HG03103 (cell line): ENCODE data around the gene NR4A2.

Experiments used
- ATAC-seq: cut with Tn5 transposase; IDR thresholded peaks from one replicate; pipeline ENCODE4 v1.9.1; 2021; ENCODE audit warnings: low read depth; ENCODE audit not compliant: unreplicated experiment

Gene NR4A2

DNA sequence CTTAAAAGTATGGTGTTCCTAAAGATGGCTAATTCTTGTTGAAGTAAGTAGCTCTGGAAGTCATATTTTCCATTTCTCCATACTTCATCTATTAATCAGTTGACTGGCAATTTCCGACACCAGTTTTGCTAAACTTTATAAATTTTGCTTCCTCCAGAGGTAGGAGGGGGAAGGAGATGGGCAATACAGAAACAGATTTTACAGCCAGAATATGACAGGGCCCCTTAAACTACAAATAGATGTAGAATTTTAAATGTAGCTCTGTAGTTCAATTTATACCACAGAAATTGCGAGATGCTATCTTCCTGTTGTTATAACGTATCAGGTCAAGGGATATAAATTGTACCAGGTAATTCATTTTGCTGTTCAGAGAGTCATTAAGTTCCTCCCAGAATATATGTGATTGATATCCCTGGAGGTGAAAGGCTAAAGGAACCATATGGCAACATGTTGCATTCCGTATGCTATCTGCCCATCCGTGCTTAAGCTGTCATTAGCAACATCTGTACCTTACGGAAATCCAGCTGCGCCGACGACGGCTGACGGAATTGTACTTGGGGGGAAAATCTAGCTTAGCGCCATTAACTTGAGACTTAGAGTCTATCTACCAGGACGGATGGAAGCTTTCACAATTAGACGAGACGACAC, 8.4 kb upstream of the NR4A2 start:
- no peak for ATAC-seq

DNA sequence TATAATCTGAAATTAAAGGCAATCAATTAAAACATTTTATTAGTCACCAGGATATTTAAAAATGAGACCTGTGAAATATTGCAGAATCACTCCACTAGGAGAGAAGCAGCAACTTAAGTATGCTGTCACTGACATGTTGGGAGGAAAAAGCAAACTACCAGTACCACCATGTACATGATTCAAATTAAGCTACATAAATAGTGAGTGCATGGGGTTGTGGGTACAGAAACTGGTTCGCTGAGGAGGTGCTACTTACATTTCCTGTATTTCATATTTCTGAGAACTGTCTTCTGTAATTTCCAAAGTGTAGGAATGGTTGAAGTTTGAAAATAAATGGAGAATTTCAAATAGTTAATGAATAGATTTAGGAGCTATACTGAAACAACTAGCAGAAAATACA, 7.9 kb upstream of the NR4A2 start:
- no peak for ATAC-seq

- no peak for ATAC-seq
Observed at GRCh38 chr2:156339865-156340264, 7.3 kb upstream of the NR4A2 start.

DNA sequence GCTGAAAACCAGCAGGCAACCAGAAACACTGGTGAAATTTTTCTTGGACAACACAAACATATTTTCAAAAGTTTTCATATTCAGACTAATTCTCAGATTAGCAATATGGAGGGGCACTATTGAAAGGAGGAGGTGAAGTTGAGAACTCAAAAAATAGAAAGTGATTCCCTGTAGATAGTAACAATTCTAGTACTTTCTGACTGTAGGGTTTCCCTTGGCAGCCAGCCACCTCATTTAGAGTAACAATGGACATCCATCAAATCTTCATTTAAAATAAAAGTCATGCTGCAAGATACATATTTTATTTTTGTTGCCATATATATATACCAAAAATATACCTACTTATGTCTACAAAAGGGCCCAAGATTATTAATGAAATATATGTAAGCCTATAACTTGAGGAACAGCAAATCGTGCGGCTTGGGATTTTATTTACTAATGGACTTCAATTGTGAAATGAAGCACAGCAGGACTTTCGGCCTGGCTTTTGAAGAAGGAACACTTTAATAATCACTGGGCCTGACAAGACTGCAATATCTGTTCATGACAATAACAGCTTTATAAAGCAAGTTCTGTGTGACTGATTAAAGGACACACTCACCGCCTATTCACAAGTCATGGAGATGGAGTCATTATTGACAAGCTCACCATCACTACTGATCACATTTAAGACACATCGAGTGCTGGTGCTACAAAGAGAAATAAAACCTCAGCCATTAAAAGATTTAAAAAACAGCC, 6.8 kb upstream of the NR4A2 start:
- ATAC-seq = no peak

- ATAC-seq = no peak
Observed at GRCh38 chr2:156338578-156338977, 6.1 kb upstream of the NR4A2 start.

DNA sequence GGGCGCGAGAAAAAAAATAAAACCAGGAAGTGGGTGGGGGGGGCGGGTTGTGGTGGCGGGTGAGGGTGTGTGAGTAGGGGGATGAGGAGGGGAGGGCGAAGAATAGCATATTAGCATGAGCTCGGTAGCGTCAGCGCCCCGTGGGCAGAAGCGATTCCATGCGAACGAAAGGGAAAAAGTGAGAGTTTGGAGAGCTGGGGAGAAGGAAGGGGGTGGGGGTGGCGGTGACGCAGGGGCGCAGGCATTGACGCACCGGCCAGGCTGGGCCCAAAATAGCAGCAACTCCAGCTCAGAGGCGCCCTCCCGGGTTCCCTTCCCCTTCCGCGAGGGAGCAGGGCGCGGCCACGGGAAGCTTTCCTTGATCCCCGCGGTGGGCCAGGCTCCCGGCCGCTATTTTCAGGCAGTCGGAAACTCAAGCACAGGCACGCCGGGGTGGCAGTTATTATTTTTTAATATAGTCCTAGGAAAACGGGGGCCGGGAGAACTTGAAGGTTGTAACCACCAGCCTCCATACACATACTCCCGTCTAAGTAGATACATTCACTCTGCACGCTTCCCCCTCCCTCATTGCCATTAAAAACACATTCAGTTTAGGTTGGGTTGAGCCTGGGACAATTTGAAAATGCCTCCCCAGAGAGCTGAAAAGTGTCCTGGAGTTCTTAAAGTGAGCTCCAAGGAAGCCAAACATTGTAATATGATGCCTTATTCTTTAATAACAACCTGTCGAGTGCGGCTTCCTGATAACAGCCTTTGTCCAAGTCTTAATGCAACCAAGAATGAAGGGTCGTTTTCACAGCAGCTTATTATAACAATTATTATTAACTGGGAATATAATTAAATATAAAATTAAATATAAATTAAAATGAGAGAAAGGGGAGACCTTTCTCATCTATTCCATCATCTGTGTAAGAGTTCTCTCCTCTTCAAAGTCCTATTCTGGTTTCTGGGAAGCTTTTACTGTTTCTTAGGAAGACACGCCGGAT, 2.3 kb upstream of the NR4A2 start:
- peak; percentile 24 for ATAC-seq

GRCh38 chr2:156333951-156334495, 1.5 kb upstream of the NR4A2 start:
- peak; percentile 28 for ATAC-seq

DNA sequence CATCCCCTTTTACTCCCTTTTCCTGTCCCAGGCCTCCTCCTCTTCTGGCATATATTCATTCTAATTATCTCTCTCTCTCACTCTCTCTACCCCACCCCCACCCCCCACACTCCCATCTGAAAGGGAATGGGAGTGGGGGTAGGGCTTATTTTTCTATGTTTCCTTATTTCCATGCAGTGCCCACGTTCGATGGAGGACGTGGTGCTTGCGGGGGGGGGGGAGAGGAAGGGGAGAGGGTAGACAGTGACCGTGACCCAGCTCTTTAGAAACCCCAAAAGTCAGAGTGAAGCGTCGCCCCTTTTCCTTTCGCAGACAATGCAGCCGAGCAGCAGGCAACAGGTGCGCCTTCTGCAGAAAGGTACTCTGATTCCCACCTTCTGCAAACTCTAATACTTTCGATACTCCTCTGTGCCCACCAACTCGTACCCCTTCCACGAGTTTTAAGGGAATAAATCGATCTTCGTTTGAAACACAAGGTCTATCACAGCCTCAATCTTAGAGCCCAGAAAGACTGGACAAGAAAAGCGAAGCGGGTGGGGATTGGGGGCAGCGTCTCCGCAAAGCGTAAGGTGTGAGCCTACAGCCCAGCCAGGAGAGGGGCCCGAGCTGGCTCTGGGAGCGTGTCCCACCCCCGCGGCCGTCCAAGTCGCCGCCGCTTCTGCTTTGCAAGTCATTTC, 891 bp upstream of the NR4A2 start:
- peak; percentile 14 for ATAC-seq

- no peak for ATAC-seq
Observed at GRCh38 chr2:156332284-156332533, 312 bp downstream of the NR4A2 start.

DNA sequence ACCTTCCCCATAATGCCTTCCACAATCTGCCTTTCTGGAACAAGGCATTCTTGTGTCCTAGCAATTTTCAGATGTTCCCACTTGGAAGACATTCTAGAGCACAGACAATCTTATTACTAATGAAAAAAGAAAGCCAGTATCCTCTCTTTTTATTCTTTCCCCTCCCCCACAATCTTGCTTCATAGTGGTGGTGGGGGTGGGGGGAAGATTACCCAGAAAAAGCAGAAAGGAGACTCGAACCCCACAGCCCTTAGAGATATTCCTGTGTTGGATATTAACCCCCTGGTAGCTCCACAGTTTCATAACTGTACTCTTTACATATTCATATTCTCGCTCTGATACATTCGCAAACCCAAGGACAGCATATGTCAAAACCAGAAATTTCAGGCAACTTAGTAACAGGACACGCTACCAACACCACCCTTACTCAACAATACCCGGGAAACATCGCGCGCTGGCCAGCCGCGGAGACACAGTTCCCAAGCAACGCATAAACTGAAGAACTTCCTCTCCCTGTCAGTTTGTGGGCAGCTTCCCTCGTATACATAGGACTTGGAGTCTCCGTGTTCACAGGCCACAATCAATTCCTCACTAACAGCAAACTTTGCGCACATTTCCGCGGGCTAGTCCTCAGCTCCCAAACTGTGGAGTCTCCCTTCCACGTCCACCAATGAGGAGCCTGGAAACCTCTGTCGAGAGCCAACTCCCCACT, 793 bp downstream of the NR4A2 start:
- ATAC-seq = no peak

DNA sequence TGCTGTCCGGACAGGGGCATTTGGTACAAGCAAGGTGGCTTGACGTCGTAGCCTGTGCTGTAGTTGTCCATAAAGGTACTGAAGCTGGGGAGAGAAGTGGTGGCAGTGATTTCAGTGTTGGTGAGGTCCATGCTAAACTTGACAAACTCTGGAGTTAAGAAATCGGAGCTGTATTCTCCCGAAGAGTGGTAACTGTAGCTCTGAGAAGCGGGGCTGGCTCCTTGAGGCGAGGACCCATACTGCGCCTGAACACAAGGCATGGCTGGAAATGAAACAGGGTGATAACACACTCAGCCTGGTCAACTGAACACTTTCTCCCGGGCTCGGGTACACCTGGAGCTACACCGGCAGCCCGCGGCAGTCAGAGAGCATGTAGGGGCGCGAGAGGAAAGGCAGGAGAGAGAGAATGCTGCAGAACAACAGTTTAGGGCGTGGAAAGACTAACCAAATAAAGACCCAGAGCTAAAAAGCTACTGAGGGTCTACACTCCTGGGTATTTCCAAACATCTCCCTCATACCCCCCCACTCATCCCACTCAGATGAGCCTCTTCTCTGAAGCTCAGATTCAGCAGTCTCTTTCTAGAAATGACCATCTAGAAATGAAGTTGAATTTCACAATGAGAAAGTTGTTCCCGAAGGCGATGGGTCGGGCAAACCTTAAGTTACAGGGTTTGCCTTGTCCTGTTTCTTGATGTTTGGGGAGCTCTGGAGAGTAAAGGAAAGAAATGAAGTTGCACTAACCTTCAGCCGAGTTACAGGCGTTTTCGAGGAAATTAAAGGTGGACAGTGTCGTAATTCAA, 2.4 kb downstream of the NR4A2 start:
- ATAC-seq = no peak

DNA sequence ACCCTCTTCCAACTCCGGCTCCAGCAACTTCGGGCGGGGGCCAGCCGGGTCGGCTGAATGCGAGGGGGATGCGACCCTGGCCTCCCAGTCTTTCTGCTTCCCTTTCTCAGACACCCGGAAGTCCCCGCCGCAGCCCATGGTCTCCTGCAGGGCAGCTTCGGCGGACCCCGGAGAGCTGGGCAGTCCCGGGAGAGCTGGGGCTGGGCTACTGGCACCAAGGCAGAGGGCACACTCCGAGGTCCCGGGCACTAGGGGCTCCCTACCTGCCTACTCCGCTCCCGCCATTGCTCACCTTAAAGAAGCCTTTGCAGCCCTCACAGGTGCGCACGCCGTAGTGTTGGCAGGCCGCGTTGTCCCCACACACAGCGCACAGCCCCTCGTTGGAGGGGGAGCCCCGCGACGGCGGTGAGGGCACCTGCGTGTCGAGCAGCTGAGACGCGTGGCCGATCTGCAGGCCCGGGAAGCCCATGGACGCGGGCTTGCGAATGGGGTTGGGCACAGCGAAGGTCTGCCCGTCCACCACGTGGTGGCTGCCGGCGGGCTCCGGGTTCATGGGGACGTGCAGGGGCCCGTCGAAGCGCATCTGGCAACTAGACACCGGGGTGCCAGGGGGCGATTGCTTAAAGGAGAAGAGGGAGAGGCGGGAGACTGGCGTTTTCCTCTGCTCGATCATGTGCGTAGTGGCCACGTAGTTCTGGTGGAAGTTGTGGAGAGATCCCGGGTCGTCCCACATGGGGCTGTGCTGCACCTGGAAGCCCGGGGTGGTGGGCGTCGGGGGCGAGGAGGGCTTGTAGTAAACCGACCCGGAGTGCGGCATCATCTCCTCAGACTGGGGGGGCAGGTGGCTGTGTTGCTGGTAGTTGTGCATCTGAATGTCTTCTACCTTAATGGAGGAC, 3.2 kb downstream of the NR4A2 start:
- ATAC-seq = no peak

- no peak for ATAC-seq
Observed at GRCh38 chr2:156327835-156328695, 4.5 kb downstream of the NR4A2 start.

DNA sequence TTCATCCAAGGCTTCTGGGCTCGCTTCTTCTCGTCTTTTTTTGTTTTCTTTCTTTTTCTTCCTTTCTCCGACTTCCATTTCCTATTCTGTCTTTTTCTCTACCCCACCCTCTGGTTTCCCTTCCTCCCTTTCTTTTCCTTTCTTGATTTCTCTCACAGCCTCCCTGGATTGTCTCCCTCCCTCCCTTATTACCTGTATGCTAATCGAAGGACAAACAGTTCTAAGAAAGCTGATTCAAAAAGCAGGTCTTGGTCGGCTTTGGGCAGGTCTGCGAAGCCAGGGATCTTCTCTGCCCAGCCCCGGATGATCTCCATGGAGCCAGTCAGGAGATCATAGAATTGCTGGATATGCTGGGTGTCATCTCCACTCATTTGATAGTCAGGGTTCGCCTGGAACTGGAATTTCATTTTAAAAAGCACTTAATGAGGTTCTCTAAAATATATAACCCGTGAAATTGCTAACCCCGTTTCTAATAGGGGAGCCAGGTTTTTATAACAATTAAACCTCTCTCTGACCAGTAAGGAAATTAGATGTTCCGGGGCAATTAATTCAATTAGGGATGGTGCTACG, 5.9 kb downstream of the NR4A2 start:
- ATAC-seq = no peak

GRCh38 chr2:156325688-156326525, 6.6 kb downstream of the NR4A2 start:
- ATAC-seq = no peak

DNA sequence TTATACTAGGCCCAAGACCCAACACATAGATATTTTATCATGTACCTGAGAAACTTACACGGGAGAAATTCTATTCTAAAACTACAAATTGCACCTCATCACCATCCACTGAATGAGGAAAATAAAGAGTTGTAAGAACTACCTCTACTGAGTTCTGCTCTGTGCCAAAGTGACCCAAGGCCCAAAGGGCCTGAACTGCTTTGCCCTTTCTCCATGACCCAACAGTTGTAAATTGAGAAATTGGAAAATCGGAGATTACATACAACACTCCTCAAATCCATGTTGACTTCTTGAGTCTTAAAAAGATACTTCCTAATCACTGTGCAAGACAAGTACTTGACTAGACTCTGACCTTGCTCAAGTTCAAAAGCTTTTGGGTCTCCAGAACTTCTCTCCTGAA, 8.8 kb downstream of the NR4A2 start:
- ATAC-seq = no peak
